ENCODE data around the gene GOLGA6L7. TPM values are rescaled to one million over a fixed set of nuclear protein-coding genes. Genes with fewer than 3 reads are reported as not detected.

GOLGA6L7 gene
- total and polyA plus RNA-seq, 2 of the 4 experiments (the other 2 are of a cell fraction), result not detected

GRCh38 chr15:28876845-28877185 is 28.4 kb upstream of the GOLGA6L7 start:
- in situ Hi-C loops (cut with MboI; ENCODE audit: low sequenced_read_pairs), result no loop called here
- no peak overlapping the region for H2BK15ac ChIP-seq (ENCODE audit: low read depth, low read length)

More at GRCh38 chr15:28876845-28877185, 28.4 kb upstream of the GOLGA6L7 start:
- ATAC-seq (ENCODE audit: low read depth) (no peak), DNase-seq (no peak)
- Histone ChIP-seq H2AK9ac (replicated peaks; ENCODE audit: low read depth, low read length, poor library complexity) (no peak overlapping the region), H4K91ac (ENCODE audit: insufficient read depth, low read depth, low read length) (no peak overlapping the region), H3K9ac (ENCODE audit: low read depth, low read length) (no peak overlapping the region), H2BK120ac (ENCODE audit: low read depth, low read length) (no peak overlapping the region), H4K20me1 (ENCODE audit: insufficient read depth, low read length) (no peaks in the 10 kb centered on the region), H2BK20ac (ENCODE audit: low read depth, low read length) (no peak overlapping the region), H3K9me3 (ENCODE audit: control insufficient read depth, insufficient read depth, low read length) (no peaks in the 10 kb centered on the region; the same call in 1 of the 2 replicates), H3K23ac (ENCODE audit: low read depth, low read length) (no peak overlapping the region), H3K36me3 (ENCODE audit: control insufficient read depth, insufficient read depth, low read length) (no peaks in the 10 kb centered on the region), H4K8ac (ENCODE audit: low read depth in 2 of 2, low read length in 2 of 2) (no peak overlapping the region), H3K9me1 (ENCODE audit: insufficient read depth, low read length) (no peaks in the 10 kb centered on the region; the same call in 1 of the 2 replicates), H3K27me3 (ENCODE audit: control insufficient read depth, insufficient read depth, low read length) (peaks cover 6% of the 10 kb centered on the region), H2AK5ac (ENCODE audit: low read depth, low read length) (no peak overlapping the region), H2BK5ac (ENCODE audit: low read depth, low read length, poor library complexity, severe bottlenecking) (no peak overlapping the region), H3K4ac (ENCODE audit: low read depth, low read length) (no peak overlapping the region), H3K56ac (ENCODE audit: extremely low read depth, insufficient read depth, low read length) (no peak overlapping the region), H2AFZ (replicated peaks; ENCODE audit: low read length, poor library complexity) (no peak overlapping the region), H3K79me1 (ENCODE audit: low read depth in 1 of 2, low read length in 2 of 2) (no peaks in the 10 kb centered on the region), H3K4me3 (ENCODE audit: insufficient read depth, low read depth, low read length) (no peak overlapping the region), H3K27ac (ENCODE audit: insufficient read depth, low read length) (no peak overlapping the region), H3K4me1 (ENCODE audit: control insufficient read depth, insufficient read depth, low read length) (no peaks in the 10 kb centered on the region; the same call in 1 of the 2 replicates), H4K5ac (ENCODE audit: low read depth, low read length) (no peak overlapping the region), H3K4me2 (ENCODE audit: low read depth, low read length) (no peak overlapping the region), H3K18ac (ENCODE audit: low read depth, low read length) (no peak overlapping the region), H3K14ac (replicated peaks; ENCODE audit: low read depth, low read length) (no peak overlapping the region)
- intact Hi-C loops (cut with micrococcal nuclease), result no loop called here
- CTCF ChIA-PET, result no interaction called here
- TF ChIP-seq NFE2L2 (IDR thresholded peaks at IDR 0.05; ENCODE audit: low read depth, low read length) (no peak), MXI1 (IDR thresholded peaks at IDR 0.05; ENCODE audit: borderline replicate concordance, low read depth, low read length) (no peak), SMC3 (IDR thresholded peaks at IDR 0.05; ENCODE audit: low read depth, low read length) (no peak), POLR2A (IDR thresholded peaks at IDR 0.05; ENCODE audit: low read depth, low read length) (no peak), USF2 (IDR thresholded peaks at IDR 0.05; ENCODE audit: low read depth, low read length) (no peak), CEBPB (IDR thresholded peaks at IDR 0.05; ENCODE audit: low read depth, low read length) (no peak), MAFK (IDR thresholded peaks at IDR 0.05; ENCODE audit: low read depth, low read length) (no peak), RFX5 (IDR thresholded peaks at IDR 0.05; ENCODE audit: low read depth, low read length) (no peak), RAD21 (IDR thresholded peaks at IDR 0.05; ENCODE audit: low read length) (no peak), ELK1 (IDR thresholded peaks at IDR 0.05; ENCODE audit: borderline replicate concordance, low read depth, low read length) (no peak), CTCF (conservative IDR thresholded peaks at IDR 0.05; ENCODE audit: low read depth, low read length) (no peak), RCOR1 (IDR thresholded peaks at IDR 0.05; ENCODE audit: insufficient replicate concordance, low read length) (no peak), CHD1 (IDR thresholded peaks at IDR 0.05; ENCODE audit: low read depth, low read length) (no peak), MAZ (IDR thresholded peaks at IDR 0.05; ENCODE audit: borderline replicate concordance, low read depth, low read length) (no peak), FOS (IDR thresholded peaks at IDR 0.05; ENCODE audit: low read depth, low read length) (no peak), BHLHE40 (IDR thresholded peaks at IDR 0.05; ENCODE audit: low read depth, low read length) (no peak)
- POLR2A ChIA-PET (ENCODE audit: unreplicated experiment), result no interaction called here
- WGBS, 2 experiments (ENCODE audit: extremely low coverage in 2 of 2, insufficient read length in 1 of 2), result 72% methylated on average over 8 of the region's 8 CpGs; no CpG with 5 or more reads in 1 of the 2 experiments
- no TSS peak for BruUV-seq (replicated peaks)
- dilution Hi-C loops (cut with HindIII; ENCODE audit: low sequenced_read_pairs, unreplicated experiment), result no loop called here

Measured in IMR-90 (cell line).